ENCODE data around the gene WDR5.

The WDR5 gene

DNA sequence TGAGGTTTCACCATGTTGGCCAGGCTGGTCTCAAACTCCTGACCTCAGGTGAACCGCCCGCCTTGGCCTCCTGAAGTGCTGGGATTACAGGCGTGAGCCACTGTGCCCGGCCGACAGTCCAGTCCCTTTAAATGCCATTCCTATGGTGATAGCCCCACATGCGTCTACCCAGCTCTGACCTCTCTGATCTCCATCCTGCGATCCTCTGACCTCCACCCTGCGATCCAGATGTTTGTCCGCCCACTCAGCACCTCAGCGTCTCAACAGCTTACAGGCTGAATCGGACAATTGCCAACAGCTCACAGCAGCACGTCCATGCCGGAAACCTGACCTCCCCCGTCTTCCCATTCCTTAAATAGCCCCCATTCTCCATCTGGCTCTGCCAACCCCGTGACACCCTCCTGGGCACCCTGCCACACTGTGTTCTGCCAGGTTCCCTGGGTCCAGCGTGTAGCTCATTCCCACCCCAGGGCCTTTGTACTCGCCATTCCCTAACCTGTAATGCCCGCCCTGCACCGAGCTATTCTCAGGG lies 72.5 kb downstream of the WDR5 start:
- no peak for DNase-seq (ENCODE audit: low read depth, low spot score)

DNA sequence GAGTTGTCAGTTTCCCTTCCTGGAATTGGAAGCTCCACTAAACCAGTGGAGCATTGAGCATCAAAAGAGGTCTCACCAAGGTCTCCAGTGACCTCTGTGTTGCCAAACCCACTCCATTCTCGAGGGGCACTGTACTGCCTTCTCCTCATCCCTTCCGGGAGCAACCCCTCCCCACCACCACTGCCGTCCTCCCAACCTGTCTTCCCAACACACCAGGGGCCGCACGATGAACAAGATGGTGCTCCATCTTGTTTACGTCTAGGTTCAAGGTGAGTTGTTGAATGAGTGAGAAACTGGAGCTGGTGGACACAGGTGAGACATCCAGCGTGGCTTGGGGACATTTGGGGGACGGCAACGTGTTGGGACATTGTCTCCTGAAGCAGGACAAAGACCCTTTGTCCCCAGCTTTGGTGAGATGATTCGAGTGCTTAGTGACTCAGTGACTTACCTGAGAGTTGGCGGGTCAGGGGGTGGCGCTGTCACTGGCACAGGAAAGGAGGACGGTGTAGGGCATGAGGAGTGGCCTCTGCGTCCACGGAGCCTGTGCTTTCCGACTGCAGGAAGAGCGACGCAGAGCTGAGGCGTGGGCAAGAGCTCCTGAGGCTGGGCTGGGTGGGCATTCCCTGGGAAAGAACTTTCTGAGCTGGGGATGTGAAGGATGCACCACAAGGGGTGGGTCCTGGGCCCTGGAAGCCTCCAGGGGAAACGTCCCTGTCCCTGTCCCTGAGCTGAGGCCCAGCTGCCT lies 73.3 kb downstream of the WDR5 start:
- no peak for DNase-seq (ENCODE audit: low read depth, low spot score)

Measured in smooth muscle cell of the brain vasculature (primary cell).